HFFc6 (cell line): ENCODE results near the gene ADGRA1. TPM values are rescaled to one million over a fixed set of nuclear protein-coding genes. Genes with fewer than 3 reads are reported as not detected.

Experiments
- DNase-seq: peaks from one replicate; pipeline ENCODE4 v3.0.0-alpha.2; 2018
- H3K27ac Mint-ChIP-seq: 2 replicates; pipeline ENCODE4 v1.8.0; 2020; ENCODE audit warnings: mild to moderate bottlenecking, mixed read lengths
- H3K27me3 Mint-ChIP-seq: 2 replicates; pipeline ENCODE4 v1.8.0; 2021; ENCODE audit warnings: mild to moderate bottlenecking, moderate library complexity, mixed read lengths; ENCODE audit not compliant: insufficient read depth
- H3K36me3 Mint-ChIP-seq: 2 replicates; pipeline ENCODE4 v1.8.0; 2021; ENCODE audit warnings: low read depth, mixed read lengths
- H3K4me1 Mint-ChIP-seq: 2 replicates; pipeline ENCODE4 v1.8.0; 2020; ENCODE audit warnings: low read depth, mixed read lengths
- H3K4me3 Mint-ChIP-seq: 2 replicates; pipeline ENCODE4 v1.8.0; 2020; ENCODE audit warnings: mild to moderate bottlenecking, moderate library complexity, mixed read lengths
- H3K9me3 Mint-ChIP-seq: 2 replicates; pipeline ENCODE4 v1.8.0; 2020; ENCODE audit warnings: mild to moderate bottlenecking, mixed read lengths
- total RNA-seq, 6 experiments: library from RNA; stranded (reverse); fragmentation: NEBNext Ultra II Directional; extraction: Animal tissue kit (Norgen Biotek cat#: 25700); gene quantifications; 2 replicates in 1 of 6; 3 replicates in 5 of 6; pipeline ENCODE4 v1.2.3, GENCODE V29; 2021
- TF ChIP-seq, protein P1 (sequence below): fragments of 200-600 bp; sonication (generic); IDR thresholded peaks from 2 replicates; pipeline ENCODE4 v1.5.0; 2021; ENCODE audit warnings: antibody characterized with exemption, mild to moderate bottlenecking

The ADGRA1 gene
- total RNA-seq, 6 experiments from 2014 or later, result not detected

DNA sequence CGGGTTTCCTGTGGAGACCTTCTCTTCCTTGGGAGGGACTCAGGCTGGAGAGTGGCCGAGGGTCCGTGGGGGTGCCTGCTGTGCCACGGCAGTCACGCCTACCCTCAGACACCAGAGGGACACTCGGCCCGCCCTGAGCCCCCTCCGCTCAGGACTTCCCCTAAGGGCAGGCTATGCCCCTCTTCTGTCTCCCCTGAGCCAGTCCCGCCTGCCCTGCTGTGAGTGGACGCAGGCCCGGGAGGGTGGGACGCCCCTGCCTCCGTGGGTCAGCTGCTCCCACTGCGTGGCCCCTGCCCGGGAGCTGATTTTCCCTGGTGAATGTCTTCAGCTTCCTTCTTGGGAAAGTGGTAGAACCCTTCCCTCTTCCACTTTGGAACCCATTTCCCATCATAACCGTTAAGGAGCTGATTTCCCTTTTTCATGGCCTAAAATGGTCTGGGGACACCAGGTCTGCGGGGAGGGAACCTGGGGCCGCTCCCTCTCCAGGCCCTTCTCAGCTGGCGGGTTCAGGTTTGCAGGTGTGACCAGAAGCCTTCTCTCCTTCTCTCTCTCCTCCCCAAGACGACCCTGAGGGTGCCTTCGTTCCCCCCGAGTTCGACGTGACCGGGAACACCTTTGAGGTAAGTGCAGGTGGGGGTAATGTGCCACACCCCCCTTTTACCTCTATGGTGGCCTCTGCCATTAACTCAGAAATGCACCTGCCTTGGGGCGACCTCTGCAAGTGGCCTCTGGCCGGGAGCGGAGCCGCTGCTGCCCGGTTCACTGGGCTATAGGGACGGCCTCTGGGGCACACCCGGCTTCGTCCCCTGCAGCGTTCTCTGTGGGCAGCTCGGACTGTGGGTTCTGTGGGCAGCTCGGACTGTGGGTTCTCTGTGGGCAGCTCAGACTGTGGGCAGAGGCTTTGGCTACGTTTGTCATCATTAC is 80.2 kb downstream of the ADGRA1 start:
- Mint-ChIP-seq H3K27me3 (peaks cover 9% of the 10 kb centered on the region), H3K36me3 (no peaks in the 10 kb centered on the region), H3K4me3 (no peak overlapping the region), H3K27ac (no peak overlapping the region), H3K4me1 (no peaks in the 10 kb centered on the region), H3K9me3 (peaks cover 20% of the 10 kb centered on the region)
- TF ChIP-seq, protein P1, sequence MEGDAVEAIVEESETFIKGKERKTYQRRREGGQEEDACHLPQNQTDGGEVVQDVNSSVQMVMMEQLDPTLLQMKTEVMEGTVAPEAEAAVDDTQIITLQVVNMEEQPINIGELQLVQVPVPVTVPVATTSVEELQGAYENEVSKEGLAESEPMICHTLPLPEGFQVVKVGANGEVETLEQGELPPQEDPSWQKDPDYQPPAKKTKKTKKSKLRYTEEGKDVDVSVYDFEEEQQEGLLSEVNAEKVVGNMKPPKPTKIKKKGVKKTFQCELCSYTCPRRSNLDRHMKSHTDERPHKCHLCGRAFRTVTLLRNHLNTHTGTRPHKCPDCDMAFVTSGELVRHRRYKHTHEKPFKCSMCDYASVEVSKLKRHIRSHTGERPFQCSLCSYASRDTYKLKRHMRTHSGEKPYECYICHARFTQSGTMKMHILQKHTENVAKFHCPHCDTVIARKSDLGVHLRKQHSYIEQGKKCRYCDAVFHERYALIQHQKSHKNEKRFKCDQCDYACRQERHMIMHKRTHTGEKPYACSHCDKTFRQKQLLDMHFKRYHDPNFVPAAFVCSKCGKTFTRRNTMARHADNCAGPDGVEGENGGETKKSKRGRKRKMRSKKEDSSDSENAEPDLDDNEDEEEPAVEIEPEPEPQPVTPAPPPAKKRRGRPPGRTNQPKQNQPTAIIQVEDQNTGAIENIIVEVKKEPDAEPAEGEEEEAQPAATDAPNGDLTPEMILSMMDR, result no peak
- no peak for DNase-seq

DNA sequence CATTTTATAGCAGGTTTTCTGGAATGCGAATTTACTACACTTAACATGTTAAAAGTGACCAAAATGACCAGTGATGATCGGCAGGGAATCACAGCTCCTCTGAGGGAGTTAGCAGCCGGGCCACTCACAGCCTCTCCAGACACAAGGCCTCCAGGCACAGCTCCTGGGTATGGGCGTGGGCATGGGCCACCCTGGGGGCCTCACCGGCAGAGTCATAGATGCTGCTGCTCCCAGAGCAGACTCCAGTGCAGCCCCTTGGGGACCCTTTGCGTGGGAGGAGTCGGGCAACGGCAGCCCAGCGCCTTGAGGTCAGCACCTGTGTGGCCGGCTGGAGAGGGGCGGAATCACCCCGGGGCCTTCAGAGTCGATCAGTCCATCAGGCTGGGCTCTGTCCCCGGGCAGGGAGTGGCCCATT is 80.9 kb downstream of the ADGRA1 start:
- Mint-ChIP-seq H3K4me3 (no peak overlapping the region), H3K27ac (no peak overlapping the region), H3K4me1 (no peaks in the 10 kb centered on the region), H3K36me3 (no peaks in the 10 kb centered on the region), H3K27me3 (peaks cover 8% of the 10 kb centered on the region), H3K9me3 (peaks cover 24% of the 10 kb centered on the region)
- DNase-seq, result no peak
- TF ChIP-seq, protein P1, result no peak

DNA sequence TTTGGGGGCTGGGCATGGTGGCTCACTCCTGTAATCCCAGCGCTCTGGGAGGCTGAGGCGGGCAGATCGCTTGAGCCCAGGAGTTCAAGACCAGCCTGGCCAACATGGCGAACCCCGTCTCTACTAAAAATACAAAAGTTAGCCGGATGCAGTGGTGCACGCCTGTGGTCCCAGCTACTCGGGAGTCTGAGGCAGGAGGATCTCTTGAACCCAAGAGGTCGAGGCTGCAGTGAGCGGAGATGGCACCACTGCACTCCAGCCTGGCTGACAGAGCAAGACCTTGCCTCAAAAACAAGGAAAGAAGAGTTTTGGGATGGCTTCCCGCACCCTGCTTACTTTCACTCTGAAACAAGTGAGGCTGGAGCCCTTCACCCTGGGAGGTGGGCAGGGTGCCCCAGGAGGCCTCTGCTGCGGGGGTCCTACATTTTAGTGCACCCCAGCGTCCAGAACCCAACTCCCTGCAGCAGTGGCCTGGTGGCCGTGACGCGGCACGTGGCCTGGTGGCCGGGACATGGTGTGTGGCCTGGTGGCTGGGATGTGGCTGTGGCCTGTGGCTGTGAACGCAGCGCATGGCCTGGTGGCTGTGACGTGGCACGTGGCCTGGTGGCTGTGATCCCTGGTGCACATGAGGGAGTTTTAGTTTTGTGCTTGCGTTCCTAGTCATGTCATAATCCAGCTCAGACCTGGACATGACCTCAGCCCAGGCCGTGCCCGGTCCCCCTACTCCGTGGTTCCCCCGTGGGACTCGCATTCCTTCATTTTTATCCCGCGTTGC is 81.6 kb downstream of the ADGRA1 start:
- no peak for DNase-seq
- H3K36me3 Mint-ChIP-seq, result no peaks in the 10 kb centered on the region
- H3K27ac Mint-ChIP-seq, result no peak overlapping the region
- TF ChIP-seq, protein P1, result no peak
- H3K4me3 Mint-ChIP-seq, result no peak overlapping the region
- peaks cover 8% of the 10 kb centered on the region for H3K27me3 Mint-ChIP-seq
- H3K4me1 Mint-ChIP-seq, result no peaks in the 10 kb centered on the region
- H3K9me3 Mint-ChIP-seq, result peaks cover 24% of the 10 kb centered on the region

DNA sequence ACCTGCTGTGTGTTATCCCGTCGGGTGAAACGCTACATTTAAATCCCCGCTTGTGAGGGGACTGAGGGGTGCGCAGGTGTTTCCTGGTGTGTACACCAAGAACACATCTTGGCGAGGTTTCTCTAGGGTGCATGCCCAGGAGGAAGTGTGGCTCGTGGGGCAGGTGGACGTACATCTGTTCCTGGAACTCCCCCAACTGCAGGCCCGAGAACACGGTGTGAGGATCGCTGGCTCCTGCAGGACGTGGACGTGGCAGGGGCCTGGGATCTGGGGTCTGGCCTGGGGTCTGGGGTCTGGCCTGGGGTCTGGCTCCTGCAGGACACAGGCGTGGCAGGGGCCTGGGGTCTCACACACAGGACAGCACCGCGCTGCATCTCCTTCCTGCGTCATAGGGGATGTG is 82.4 kb downstream of the ADGRA1 start:
- H3K4me1 Mint-ChIP-seq, result no peaks in the 10 kb centered on the region
- TF ChIP-seq, protein P1, result no peak
- H3K27ac Mint-ChIP-seq, result no peak overlapping the region
- H3K27me3 Mint-ChIP-seq, result peaks cover 8% of the 10 kb centered on the region
- peaks cover 24% of the 10 kb centered on the region for H3K9me3 Mint-ChIP-seq
- DNase-seq, result no peak
- no peaks in the 10 kb centered on the region for H3K36me3 Mint-ChIP-seq
- H3K4me3 Mint-ChIP-seq, result no peak overlapping the region

DNA sequence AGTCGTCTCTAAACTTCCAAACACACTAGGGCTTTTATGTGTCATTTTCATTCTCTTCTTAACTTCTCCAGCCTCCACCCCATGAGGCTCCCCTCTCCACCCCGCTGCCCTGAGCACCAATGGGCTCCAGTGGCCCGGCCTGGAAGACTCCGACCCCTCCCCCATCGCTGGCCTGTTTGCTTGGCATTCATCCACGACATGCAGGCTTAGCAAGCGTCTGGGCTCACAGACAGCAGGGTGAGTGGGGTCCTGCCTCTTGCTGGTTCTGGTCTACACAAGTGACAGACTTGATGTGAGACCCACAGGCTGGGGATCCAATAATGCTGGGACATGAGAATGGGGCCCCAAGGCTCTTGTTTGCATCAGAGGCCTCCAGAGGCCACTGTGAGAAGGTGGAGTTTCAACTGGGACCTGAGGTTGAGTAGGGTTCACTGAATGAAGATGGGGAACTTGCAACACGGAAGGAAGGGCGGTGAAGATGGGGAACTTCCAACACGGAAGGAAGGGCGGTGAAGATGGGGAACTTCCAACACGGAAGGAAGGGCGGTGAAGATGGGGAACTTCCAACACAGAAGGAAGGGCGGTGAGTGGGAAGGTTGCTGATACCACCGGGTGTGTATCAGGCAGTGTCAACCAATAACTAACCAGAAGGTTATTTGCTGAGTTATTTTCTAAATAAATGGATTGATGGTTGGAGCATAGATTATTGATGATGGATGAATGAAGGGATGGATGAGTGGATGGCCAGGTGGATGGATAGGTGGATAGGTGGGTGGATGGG is 86.3 kb downstream of the ADGRA1 start:
- TF ChIP-seq, protein P1, result no peak
- H3K36me3 Mint-ChIP-seq, result peaks cover 13% of the 10 kb centered on the region
- no peak for DNase-seq

More for the DNA sequence above, 86.3 kb downstream of the ADGRA1 start:
- H3K27me3 Mint-ChIP-seq, result peaks cover 5% of the 10 kb centered on the region
- H3K9me3 Mint-ChIP-seq, result peaks cover 35% of the 10 kb centered on the region
- no peak overlapping the region for H3K4me3 Mint-ChIP-seq
- H3K27ac Mint-ChIP-seq, result no peak overlapping the region
- no peaks in the 10 kb centered on the region for H3K4me1 Mint-ChIP-seq
